Lower lobe of right lung (tissue), 2 donors: ENCODE results near the gene SLC35F3. TPM values are rescaled to one million over a fixed set of nuclear protein-coding genes. Genes with fewer than 3 reads are reported as not detected.

ENCODE experiments used
- ATAC-seq, 2 donors: fragments of 200-7000 bp; cut with Tn5 transposase; one replicate each; pipeline ENCODE4 v1.9.1; 2020 to 2022; ENCODE audit warnings: mild to moderate bottlenecking in 2 of 2, moderate library complexity in 2 of 2
- DNase-seq: peaks from one replicate; pipeline ENCODE4 v3.0.0-alpha.2; 2020
- H3K27ac ChIP-seq: fragments of 200-600 bp; one replicate; pipeline ENCODE4 v1.8.0; 2022
- H3K27me3 ChIP-seq: fragments of 200-600 bp; one replicate; pipeline ENCODE4 v1.8.0; 2022; ENCODE audit warnings: low read depth
- H3K36me3 ChIP-seq: fragments of 200-600 bp; one replicate; pipeline ENCODE4 v1.8.0; 2022; ENCODE audit warnings: mild to moderate bottlenecking
- H3K4me1 ChIP-seq: fragments of 200-600 bp; one replicate; pipeline ENCODE4 v1.8.0; 2022
- H3K4me3 ChIP-seq: fragments of 200-600 bp; one replicate; pipeline ENCODE4 v1.8.0; 2022; ENCODE audit warnings: mild to moderate bottlenecking
- H3K9me3 ChIP-seq: fragments of 200-600 bp; one replicate; pipeline ENCODE4 v1.8.0; 2022
- CTCF ChIP-seq: fragments of 200-600 bp; IDR thresholded peaks from one replicate; pipeline ENCODE4 v1.8.0; 2022; ENCODE audit warnings: antibody characterized with exemption, mild to moderate bottlenecking
- intact Hi-C: fragments of 100-400 bp; cut with DNase I; formaldehyde crosslinking; loops from one replicate; pipeline ENCODE4 v1.11.0; 2022
- total RNA-seq: library from RNA; stranded (reverse); fragmentation: NEBNext Ultra II Directional; extraction: Animal tissue kit (Norgen Biotek cat#: 25700); gene quantifications from one replicate; pipeline ENCODE4 v1.2.1, GENCODE V29; 2021
- donor health status: DM: no; HTN: yes; CAD: no; lungs with severe emphysema.

SLC35F3 gene
- total RNA-seq, 1 donor from 2014 or later, result 0.41 TPM

- peaks cover 12% of the 10 kb centered on the region for H3K27me3 ChIP-seq
- intact Hi-C loops, result no loop called here
- TF ChIP-seq CTCF, result no peak
Observed at GRCh38 chr1:234127026-234127671, 222.7 kb downstream of the SLC35F3 start.

GRCh38 chr1:234132795-234133194 is 228.3 kb downstream of the SLC35F3 start:
- H3K4me3 ChIP-seq, result no peak overlapping the region
- no peak for TF ChIP-seq CTCF

More at GRCh38 chr1:234127026-234127671, 222.7 kb downstream of the SLC35F3 start:
- H3K27ac ChIP-seq, result no peak overlapping the region
- no peak for DNase-seq
- ATAC-seq, result no peak
- no peaks in the 10 kb centered on the region for H3K9me3 ChIP-seq
- H3K36me3 ChIP-seq, result no peaks in the 10 kb centered on the region
- H3K4me1 ChIP-seq, result no peaks in the 10 kb centered on the region
- H3K4me3 ChIP-seq, result no peak overlapping the region

GRCh38 chr1:234134878-234135277 is 230.4 kb downstream of the SLC35F3 start:
- H3K36me3 ChIP-seq, result no peaks in the 10 kb centered on the region
- no peak for ATAC-seq

More at GRCh38 chr1:234132795-234133194, 228.3 kb downstream of the SLC35F3 start:
- Histone ChIP-seq H3K9me3 (no peaks in the 10 kb centered on the region), H3K27me3 (peaks cover 11% of the 10 kb centered on the region), H3K36me3 (no peaks in the 10 kb centered on the region), H3K4me1 (no peaks in the 10 kb centered on the region), H3K27ac (no peak overlapping the region)
- intact Hi-C loops, result no loop called here
- ATAC-seq, result no peak
- no peak for DNase-seq

GRCh38 chr1:234135501-234135900 is 231.0 kb downstream of the SLC35F3 start:
- DNase-seq (no peak), ATAC-seq (no peak)
- Histone ChIP-seq H3K27ac (no peak overlapping the region), H3K4me3 (no peak overlapping the region), H3K9me3 (no peaks in the 10 kb centered on the region), H3K4me1 (no peaks in the 10 kb centered on the region), H3K36me3 (no peaks in the 10 kb centered on the region), H3K27me3 (no peaks in the 10 kb centered on the region)
- TF ChIP-seq CTCF, result no peak
- intact Hi-C loops, result no loop called here

More at GRCh38 chr1:234134878-234135277, 230.4 kb downstream of the SLC35F3 start:
- Histone ChIP-seq H3K4me3 (no peak overlapping the region), H3K9me3 (no peaks in the 10 kb centered on the region), H3K27me3 (no peaks in the 10 kb centered on the region), H3K4me1 (no peaks in the 10 kb centered on the region), H3K27ac (no peak overlapping the region)
- TF ChIP-seq CTCF, result no peak
- no peak for DNase-seq
- intact Hi-C loops, result no loop called here

- intact Hi-C loops, result no loop called here
- Histone ChIP-seq H3K4me3 (no peak overlapping the region), H3K4me1 (no peaks in the 10 kb centered on the region), H3K27ac (no peak overlapping the region), H3K27me3 (no peaks in the 10 kb centered on the region), H3K36me3 (no peaks in the 10 kb centered on the region), H3K9me3 (no peaks in the 10 kb centered on the region)
- DNase-seq, result no peak
- no peak for TF ChIP-seq CTCF
- no peak for ATAC-seq
Observed at GRCh38 chr1:234136073-234136472, 231.6 kb downstream of the SLC35F3 start.
